Effector memory CD4-positive, alpha-beta T cell (primary cell): ENCODE measurements around the gene DUSP3.

Source experiments
- DNase-seq, 3 donors: peaks; one replicate each; pipeline ENCODE4 v3.0.0-alpha.2; 2020
- H3K27ac ChIP-seq: 2 replicates; pipeline ENCODE4 v1.7.0; 2013; ENCODE audit warnings: mild to moderate bottlenecking, low read length, moderate library complexity; ENCODE audit not compliant: insufficient read depth, poor library complexity, severe bottlenecking
- H3K27me3 ChIP-seq: replicated peaks from 2 replicates; pipeline ENCODE4 v1.7.0; 2013; ENCODE audit warnings: mild to moderate bottlenecking, low read length; ENCODE audit not compliant: insufficient read depth, control insufficient read depth, poor library complexity, severe bottlenecking
- H3K36me3 ChIP-seq: 2 replicates; pipeline ENCODE4 v1.7.0; 2013; ENCODE audit warnings: mild to moderate bottlenecking, low read length, moderate library complexity; ENCODE audit not compliant: control insufficient read depth, insufficient read depth
- H3K4me1 ChIP-seq: 2 replicates; pipeline ENCODE4 v1.7.0; 2013; ENCODE audit warnings: low read length, mild to moderate bottlenecking; ENCODE audit not compliant: control insufficient read depth, insufficient read depth, poor library complexity, severe bottlenecking
- H3K4me3 ChIP-seq: 2 replicates; pipeline ENCODE4 v1.7.0; 2013; ENCODE audit warnings: low read length, low read depth, mild to moderate bottlenecking; ENCODE audit not compliant: insufficient read depth, poor library complexity, severe bottlenecking
- H3K9me3 ChIP-seq: 2 replicates; pipeline ENCODE4 v1.7.0; 2013; ENCODE audit warnings: mild to moderate bottlenecking, low read length, moderate library complexity; ENCODE audit not compliant: control insufficient read depth

The DUSP3 gene

GRCh38 chr17:43770957-43771356, 7.8 kb downstream of the DUSP3 start:
- Histone ChIP-seq H3K27ac (no peak overlapping the region), H3K4me1 (no peaks in the 10 kb centered on the region), H3K27me3 (no peaks in the 10 kb centered on the region), H3K36me3 (peaks cover 30% of the 10 kb centered on the region), H3K9me3 (no peaks in the 10 kb centered on the region), H3K4me3 (no peak overlapping the region)
- no peak for DNase-seq

- H3K4me3 ChIP-seq, result no peak overlapping the region
- H3K4me1 ChIP-seq, result no peaks in the 10 kb centered on the region
- H3K36me3 ChIP-seq, result peaks cover 30% of the 10 kb centered on the region
- no peaks in the 10 kb centered on the region for H3K27me3 ChIP-seq
- no peak overlapping the region for H3K27ac ChIP-seq
- no peaks in the 10 kb centered on the region for H3K9me3 ChIP-seq
- no peak for DNase-seq
These were observed 8.9 kb downstream of the DUSP3 start for GRCh38 chr17:43769859-43770258.

- no peaks in the 10 kb centered on the region for H3K4me1 ChIP-seq
- peaks cover 28% of the 10 kb centered on the region for H3K36me3 ChIP-seq
- H3K27ac ChIP-seq, result no peak overlapping the region
- H3K27me3 ChIP-seq, result no peaks in the 10 kb centered on the region
- no peak for DNase-seq
- no peaks in the 10 kb centered on the region for H3K9me3 ChIP-seq
- H3K4me3 ChIP-seq, result no peak overlapping the region
These were observed 9.4 kb downstream of the DUSP3 start for GRCh38 chr17:43769426-43769825.

GRCh38 chr17:43768943-43769342, 9.8 kb downstream of the DUSP3 start:
- Histone ChIP-seq H3K36me3 (peaks cover 24% of the 10 kb centered on the region), H3K9me3 (no peaks in the 10 kb centered on the region), H3K4me3 (no peak overlapping the region), H3K4me1 (no peaks in the 10 kb centered on the region), H3K27ac (no peak overlapping the region), H3K27me3 (no peaks in the 10 kb centered on the region)
- no peak for DNase-seq

GRCh38 chr17:43768382-43768781, 10.4 kb downstream of the DUSP3 start:
- no peaks in the 10 kb centered on the region for H3K9me3 ChIP-seq
- no peak overlapping the region for H3K27ac ChIP-seq
- no peak for DNase-seq
- peaks cover 23% of the 10 kb centered on the region for H3K36me3 ChIP-seq
- no peaks in the 10 kb centered on the region for H3K4me1 ChIP-seq
- no peaks in the 10 kb centered on the region for H3K27me3 ChIP-seq
- H3K4me3 ChIP-seq, result no peak overlapping the region

GRCh38 chr17:43767713-43768059, 11.1 kb downstream of the DUSP3 start:
- H3K9me3 ChIP-seq, result no peaks in the 10 kb centered on the region
- H3K27me3 ChIP-seq, result no peaks in the 10 kb centered on the region
- no peak overlapping the region for H3K27ac ChIP-seq
- no peaks in the 10 kb centered on the region for H3K4me1 ChIP-seq
- H3K36me3 ChIP-seq, result peaks cover 17% of the 10 kb centered on the region
- no peak for DNase-seq
- no peak overlapping the region for H3K4me3 ChIP-seq

- Histone ChIP-seq H3K27me3 (no peaks in the 10 kb centered on the region), H3K4me3 (no peak overlapping the region), H3K36me3 (peaks cover 13% of the 10 kb centered on the region), H3K4me1 (no peaks in the 10 kb centered on the region), H3K9me3 (no peaks in the 10 kb centered on the region), H3K27ac (no peak overlapping the region)
- DNase-seq, result no peak
These were observed 11.6 kb downstream of the DUSP3 start for GRCh38 chr17:43767053-43767712.

GRCh38 chr17:43766413-43767052, 12.2 kb downstream of the DUSP3 start:
- H3K4me1 ChIP-seq, result no peaks in the 10 kb centered on the region
- peaks cover 9% of the 10 kb centered on the region for H3K36me3 ChIP-seq
- no peak overlapping the region for H3K4me3 ChIP-seq
- no peaks in the 10 kb centered on the region for H3K27me3 ChIP-seq
- H3K9me3 ChIP-seq, result no peaks in the 10 kb centered on the region
- peak in 1 of 3 donors; percentile 38 for DNase-seq
- H3K27ac ChIP-seq, result no peak overlapping the region

- Histone ChIP-seq H3K4me3 (no peak overlapping the region), H3K27me3 (no peaks in the 10 kb centered on the region), H3K36me3 (no peaks in the 10 kb centered on the region), H3K9me3 (no peaks in the 10 kb centered on the region), H3K4me1 (no peaks in the 10 kb centered on the region), H3K27ac (no peak overlapping the region)
- peak; percentile 71 to 79 (median 72) for DNase-seq
These were observed 18.4 kb downstream of the DUSP3 start for GRCh38 chr17:43760254-43760852.

- H3K9me3 ChIP-seq, result no peaks in the 10 kb centered on the region
- no peaks in the 10 kb centered on the region for H3K27me3 ChIP-seq
- H3K4me3 ChIP-seq, result no peak overlapping the region
These were observed 18.9 kb downstream of the DUSP3 start for GRCh38 chr17:43759836-43760235.

More at GRCh38 chr17:43759836-43760235, 18.9 kb downstream of the DUSP3 start:
- H3K27ac ChIP-seq, result no peak overlapping the region
- DNase-seq, result no peak
- H3K4me1 ChIP-seq, result no peaks in the 10 kb centered on the region
- no peaks in the 10 kb centered on the region for H3K36me3 ChIP-seq
